SK-N-SH (cell line): ENCODE results near the gene AIP.

Source experiments
- CHD2 ChIP-seq: fragments of 150-350 bp; IDR thresholded peaks from 2 replicates; pipeline ENCODE4 v1.6.1; 2018; ENCODE audit warnings: low read length; ENCODE audit not compliant: partially characterized antibody
- CTCF ChIP-seq: fragments of 200-600 bp; sonication (generic); IDR thresholded peaks from 2 replicates; pipeline ENCODE4 v1.6.1; 2017; ENCODE audit warnings: antibody characterized with exemption, mild to moderate bottlenecking, moderate library complexity
- EP300 ChIP-seq, 2 experiments: IDR thresholded peaks; 2 replicates each; pipeline versions ENCODE4 v1.4.0 to v1.6.1; 2012; ENCODE audit warnings: borderline replicate concordance in 1 of 2, low read depth in 1 of 2, low read length in 1 of 2
- EZH2phosphoT487 ChIP-seq: fragments of 200-600 bp; sonication (generic); IDR thresholded peaks from 2 replicates; pipeline ENCODE4 v1.6.1; 2017; ENCODE audit warnings: low read depth, mixed run types, mild to moderate bottlenecking, antibody characterized with exemption, moderate library complexity, borderline replicate concordance
- GABPA ChIP-seq: IDR thresholded peaks from 2 replicates; pipeline ENCODE4 v1.4.0; 2012; ENCODE audit warnings: low read depth, mild to moderate bottlenecking
- MXI1 ChIP-seq: IDR thresholded peaks from 2 replicates; pipeline ENCODE4 v1.6.1; 2012; ENCODE audit warnings: mild to moderate bottlenecking, low read depth, low read length, improper control_type of control experiment
- POLR2AphosphoS5 ChIP-seq: IDR thresholded peaks from 2 replicates; pipeline ENCODE4 v1.6.1; 2012; ENCODE audit warnings: low read depth, low read length
- RAD21 ChIP-seq: IDR thresholded peaks from 2 replicates; pipeline ENCODE4 v1.6.1; 2012; ENCODE audit warnings: mild to moderate bottlenecking, low read length
- RFX5 ChIP-seq: IDR thresholded peaks from 2 replicates; pipeline ENCODE4 v1.6.1; 2012; ENCODE audit warnings: mild to moderate bottlenecking, improper control_type of control experiment, low read length
- RXRA ChIP-seq: IDR thresholded peaks from 2 replicates; pipeline ENCODE4 v1.4.0; 2012; ENCODE audit warnings: low read depth, mild to moderate bottlenecking, borderline replicate concordance
- SIN3A ChIP-seq: IDR thresholded peaks from 2 replicates; pipeline ENCODE4 v1.6.1; 2012; ENCODE audit warnings: low read depth, mild to moderate bottlenecking, low read length, moderate library complexity, borderline replicate concordance
- TF ChIP-seq, protein P1 (sequence below): IDR thresholded peaks from 2 replicates; pipeline ENCODE4 v1.6.1; 2012; ENCODE audit warnings: mild to moderate bottlenecking, low read depth, low read length, moderate library complexity
- TF ChIP-seq, protein P2 (sequence below): fragments of 150-350 bp; IDR thresholded peaks from 2 replicates; pipeline ENCODE4 v1.6.1; 2017; ENCODE audit warnings: antibody characterized with exemption, low read length, low read depth, borderline replicate concordance

DNA sequence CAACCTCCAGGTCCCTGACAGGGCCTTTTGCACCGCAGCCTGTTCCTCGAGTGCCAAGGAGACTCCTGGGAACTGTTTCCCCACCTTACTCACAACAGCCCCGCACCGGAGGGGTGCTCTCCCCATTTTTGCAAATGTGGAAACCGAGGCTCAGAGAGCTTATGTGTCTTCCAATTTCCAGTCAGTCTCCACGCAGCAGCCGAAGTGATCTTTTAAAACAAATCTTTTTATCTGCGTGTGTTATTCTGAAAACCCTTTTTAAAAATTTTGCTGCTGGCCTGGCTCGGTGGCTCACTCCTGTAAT, 13.4 kb upstream of the AIP start:
- peak; percentile 8; the same call in 1 of the 2 replicates for TF ChIP-seq CTCF
- no peak for TF ChIP-seq EZH2phosphoT487
- no peak for TF ChIP-seq MXI1
- TF ChIP-seq EP300 (IDR thresholded peaks at IDR 0.05; ENCODE audit: borderline replicate concordance in 1 of 2, low read depth in 1 of 2, low read length in 1 of 2), result no peak
- no peak for TF ChIP-seq RFX5
- no peak for TF ChIP-seq POLR2AphosphoS5
- no peak for TF ChIP-seq RXRA
- TF ChIP-seq, protein P1, sequence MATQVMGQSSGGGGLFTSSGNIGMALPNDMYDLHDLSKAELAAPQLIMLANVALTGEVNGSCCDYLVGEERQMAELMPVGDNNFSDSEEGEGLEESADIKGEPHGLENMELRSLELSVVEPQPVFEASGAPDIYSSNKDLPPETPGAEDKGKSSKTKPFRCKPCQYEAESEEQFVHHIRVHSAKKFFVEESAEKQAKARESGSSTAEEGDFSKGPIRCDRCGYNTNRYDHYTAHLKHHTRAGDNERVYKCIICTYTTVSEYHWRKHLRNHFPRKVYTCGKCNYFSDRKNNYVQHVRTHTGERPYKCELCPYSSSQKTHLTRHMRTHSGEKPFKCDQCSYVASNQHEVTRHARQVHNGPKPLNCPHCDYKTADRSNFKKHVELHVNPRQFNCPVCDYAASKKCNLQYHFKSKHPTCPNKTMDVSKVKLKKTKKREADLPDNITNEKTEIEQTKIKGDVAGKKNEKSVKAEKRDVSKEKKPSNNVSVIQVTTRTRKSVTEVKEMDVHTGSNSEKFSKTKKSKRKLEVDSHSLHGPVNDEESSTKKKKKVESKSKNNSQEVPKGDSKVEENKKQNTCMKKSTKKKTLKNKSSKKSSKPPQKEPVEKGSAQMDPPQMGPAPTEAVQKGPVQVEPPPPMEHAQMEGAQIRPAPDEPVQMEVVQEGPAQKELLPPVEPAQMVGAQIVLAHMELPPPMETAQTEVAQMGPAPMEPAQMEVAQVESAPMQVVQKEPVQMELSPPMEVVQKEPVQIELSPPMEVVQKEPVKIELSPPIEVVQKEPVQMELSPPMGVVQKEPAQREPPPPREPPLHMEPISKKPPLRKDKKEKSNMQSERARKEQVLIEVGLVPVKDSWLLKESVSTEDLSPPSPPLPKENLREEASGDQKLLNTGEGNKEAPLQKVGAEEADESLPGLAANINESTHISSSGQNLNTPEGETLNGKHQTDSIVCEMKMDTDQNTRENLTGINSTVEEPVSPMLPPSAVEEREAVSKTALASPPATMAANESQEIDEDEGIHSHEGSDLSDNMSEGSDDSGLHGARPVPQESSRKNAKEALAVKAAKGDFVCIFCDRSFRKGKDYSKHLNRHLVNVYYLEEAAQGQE, result no peak
- TF ChIP-seq GABPA, result no peak
- TF ChIP-seq CHD2, result no peak
- no peak for TF ChIP-seq SIN3A
- TF ChIP-seq RAD21, result no peak
- TF ChIP-seq, protein P2, sequence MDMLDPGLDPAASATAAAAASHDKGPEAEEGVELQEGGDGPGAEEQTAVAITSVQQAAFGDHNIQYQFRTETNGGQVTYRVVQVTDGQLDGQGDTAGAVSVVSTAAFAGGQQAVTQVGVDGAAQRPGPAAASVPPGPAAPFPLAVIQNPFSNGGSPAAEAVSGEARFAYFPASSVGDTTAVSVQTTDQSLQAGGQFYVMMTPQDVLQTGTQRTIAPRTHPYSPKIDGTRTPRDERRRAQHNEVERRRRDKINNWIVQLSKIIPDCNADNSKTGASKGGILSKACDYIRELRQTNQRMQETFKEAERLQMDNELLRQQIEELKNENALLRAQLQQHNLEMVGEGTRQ, result no peak
